ENCODE data around the gene TSC22D2. TPM values are rescaled to one million over a fixed set of nuclear protein-coding genes. Genes with fewer than 3 reads are reported as not detected.

TSC22D2 gene
- polyA plus RNA-seq, 1 donor from 2014 or later, result 15.3 TPM

- TF ChIP-seq MXI1 (conservative IDR thresholded peaks at IDR 0.05; ENCODE audit: poor library complexity, severe bottlenecking), result no peak
- TF ChIP-seq SMC3 (conservative IDR thresholded peaks at IDR 0.05; ENCODE audit: poor library complexity), result no peak
- TF ChIP-seq EP300 (conservative IDR thresholded peaks at IDR 0.05; ENCODE audit: poor library complexity, severe bottlenecking), result no peak
- TF ChIP-seq CTCF (IDR thresholded peaks at IDR 0.05; ENCODE audit: poor library complexity, severe bottlenecking), result no peak
- H3K4me2 ChIP-seq (ENCODE audit: low read length), result no peak overlapping the region
These were observed 4.1 kb upstream of the TSC22D2 start for GRCh38 chr3:150404023-150404422.

GRCh38 chr3:150407051-150407807 lies 869 bp upstream of the TSC22D2 start:
- peak overlapping the region; percentile 63 for H3K9ac ChIP-seq (ENCODE audit: low read length)
- TF ChIP-seq SMC3 (conservative IDR thresholded peaks at IDR 0.05; ENCODE audit: poor library complexity) (no peak), REST (IDR thresholded peaks at IDR 0.05; ENCODE audit: borderline replicate concordance) (no peak), RAD21 (conservative IDR thresholded peaks at IDR 0.05) (no peak), EP300 (conservative IDR thresholded peaks at IDR 0.05; ENCODE audit: poor library complexity, severe bottlenecking) (no peak), CTCF (IDR thresholded peaks at IDR 0.05; ENCODE audit: poor library complexity, severe bottlenecking) (no peak), POLR2AphosphoS5 (IDR thresholded peaks at IDR 0.05) (no peak), TAF1 (IDR thresholded peaks at IDR 0.05; ENCODE audit: low read depth) (no peak), MXI1 (conservative IDR thresholded peaks at IDR 0.05; ENCODE audit: poor library complexity, severe bottlenecking) (no peak), EZH2 (IDR thresholded peaks at IDR 0.05; ENCODE audit: borderline replicate concordance, insufficient read depth, low read length, poor library complexity, severe bottlenecking) (no peak)
- peaks cover 21% of the 10 kb centered on the region for H3K79me2 ChIP-seq (replicated peaks; ENCODE audit: insufficient read depth, low read length)
- no peaks in the 10 kb centered on the region for H3K9me2 ChIP-seq (ENCODE audit: insufficient read depth, low read length)
- no peaks in the 10 kb centered on the region for H3K27me3 ChIP-seq (ENCODE audit: insufficient read depth, low read depth, low read length)
- peak overlapping the region; percentile 96 for H3K27ac ChIP-seq (ENCODE audit: low read length)
- peak overlapping the region; percentile 88 for H3K4me3 ChIP-seq (ENCODE audit: low read length)
- H3F3A ChIP-seq (ENCODE audit: insufficient read depth, low read length, poor library complexity, severe bottlenecking), result peaks cover 9% of the 10 kb centered on the region
- H3K9me3 ChIP-seq (ENCODE audit: low read length), result no peaks in the 10 kb centered on the region
- H4K20me1 ChIP-seq (ENCODE audit: insufficient read depth), result peaks cover 32% of the 10 kb centered on the region
- peak overlapping the region; percentile 80 for H3K4me2 ChIP-seq (ENCODE audit: low read length)
- H2AFZ ChIP-seq (ENCODE audit: low read depth, low read length), result peak overlapping the region; percentile 74
- H3K36me3 ChIP-seq (ENCODE audit: insufficient read depth, low read length), result no peaks in the 10 kb centered on the region

More at GRCh38 chr3:150404023-150404422, 4.1 kb upstream of the TSC22D2 start:
- Histone ChIP-seq H3K27me3 (ENCODE audit: insufficient read depth, low read depth, low read length) (no peaks in the 10 kb centered on the region), H3F3A (ENCODE audit: insufficient read depth, low read length, poor library complexity, severe bottlenecking) (peaks cover 7% of the 10 kb centered on the region), H3K4me3 (ENCODE audit: low read length) (no peak overlapping the region), H3K9ac (ENCODE audit: low read length) (no peak overlapping the region), H2AFZ (ENCODE audit: low read depth, low read length) (no peak overlapping the region), H3K79me2 (replicated peaks; ENCODE audit: insufficient read depth, low read length) (peaks cover 4% of the 10 kb centered on the region), H3K36me3 (ENCODE audit: insufficient read depth, low read length) (no peaks in the 10 kb centered on the region), H4K20me1 (ENCODE audit: insufficient read depth) (no peaks in the 10 kb centered on the region), H3K27ac (ENCODE audit: low read length) (no peak overlapping the region), H3K9me2 (ENCODE audit: insufficient read depth, low read length) (no peaks in the 10 kb centered on the region), H3K9me3 (ENCODE audit: low read length) (no peaks in the 10 kb centered on the region)
